ENCODE measurements around the gene ATG16L1.

GRCh38 chr2:233252227-233252626 lies 754 bp downstream of the ATG16L1 start:
- TF ChIP-seq EZH2 (IDR thresholded peaks at IDR 0.05; ENCODE audit: insufficient read depth, poor library complexity, severe bottlenecking) (no peak), EZH2phosphoT487 (IDR thresholded peaks at IDR 0.05; ENCODE audit: insufficient read depth, low read depth) (no peak)
